ENCODE results near the gene CEP97. TPM values are rescaled to one million over a fixed set of nuclear protein-coding genes. Genes with fewer than 3 reads are reported as not detected.

CEP97 gene, protein sequence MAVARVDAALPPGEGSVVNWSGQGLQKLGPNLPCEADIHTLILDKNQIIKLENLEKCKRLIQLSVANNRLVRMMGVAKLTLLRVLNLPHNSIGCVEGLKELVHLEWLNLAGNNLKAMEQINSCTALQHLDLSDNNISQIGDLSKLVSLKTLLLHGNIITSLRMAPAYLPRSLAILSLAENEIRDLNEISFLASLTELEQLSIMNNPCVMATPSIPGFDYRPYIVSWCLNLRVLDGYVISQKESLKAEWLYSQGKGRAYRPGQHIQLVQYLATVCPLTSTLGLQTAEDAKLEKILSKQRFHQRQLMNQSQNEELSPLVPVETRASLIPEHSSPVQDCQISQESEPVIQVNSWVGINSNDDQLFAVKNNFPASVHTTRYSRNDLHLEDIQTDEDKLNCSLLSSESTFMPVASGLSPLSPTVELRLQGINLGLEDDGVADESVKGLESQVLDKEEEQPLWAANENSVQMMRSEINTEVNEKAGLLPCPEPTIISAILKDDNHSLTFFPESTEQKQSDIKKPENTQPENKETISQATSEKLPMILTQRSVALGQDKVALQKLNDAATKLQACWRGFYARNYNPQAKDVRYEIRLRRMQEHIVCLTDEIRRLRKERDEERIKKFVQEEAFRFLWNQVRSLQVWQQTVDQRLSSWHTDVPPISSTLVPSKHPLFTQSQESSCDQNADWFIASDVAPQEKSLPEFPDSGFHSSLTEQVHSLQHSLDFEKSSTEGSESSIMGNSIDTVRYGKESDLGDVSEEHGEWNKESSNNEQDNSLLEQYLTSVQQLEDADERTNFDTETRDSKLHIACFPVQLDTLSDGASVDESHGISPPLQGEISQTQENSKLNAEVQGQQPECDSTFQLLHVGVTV
- total RNA-seq = 7.3 and 9.4 TPM in 2 replicates

DNA sequence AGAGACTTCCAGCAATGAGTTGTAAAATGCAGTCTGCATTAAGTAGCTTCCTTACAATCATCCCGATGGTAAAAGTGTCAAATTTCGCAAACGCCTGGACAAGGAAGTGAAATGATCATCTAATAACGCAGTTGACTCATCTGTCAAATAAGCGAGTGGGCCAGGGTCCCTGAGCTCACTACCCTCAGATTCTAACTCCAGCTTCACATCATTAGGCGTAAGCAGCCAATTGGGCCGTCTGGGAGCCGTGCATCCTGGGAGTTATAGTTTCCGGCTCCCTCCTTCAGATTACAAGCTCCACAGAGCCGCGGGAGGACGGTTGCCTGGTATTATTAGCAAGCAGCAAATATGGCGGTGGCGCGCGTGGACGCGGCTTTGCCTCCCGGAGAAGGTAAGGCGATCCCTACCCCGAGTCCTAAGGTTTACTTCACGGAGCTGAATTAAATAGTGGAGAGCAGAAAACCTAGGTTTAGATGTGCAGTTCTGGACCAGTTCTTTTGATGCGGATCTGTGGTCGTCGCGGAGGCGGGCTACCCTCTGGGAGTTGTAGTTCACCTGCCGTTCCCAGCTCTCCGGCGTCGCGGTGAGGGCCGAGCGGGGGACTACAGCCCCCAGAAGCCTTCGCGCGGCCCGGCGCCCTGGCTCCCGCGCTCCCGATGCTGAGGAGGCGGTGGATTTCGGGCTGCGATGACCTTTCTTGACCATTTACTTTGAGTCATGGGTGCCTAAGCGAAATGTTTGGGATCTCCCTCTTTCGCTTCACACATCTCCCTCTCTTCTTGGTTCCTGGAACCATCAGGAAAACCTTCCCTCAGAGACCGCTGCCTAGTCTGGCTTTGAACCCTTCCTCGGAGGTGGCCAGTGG, at the start of gene CEP97:
TSS of gene CEP97 (plus strand) at position 286 of the 865 bp plus-strand sequence. CDS start at position 349, 63 bp downstream.

DNA sequence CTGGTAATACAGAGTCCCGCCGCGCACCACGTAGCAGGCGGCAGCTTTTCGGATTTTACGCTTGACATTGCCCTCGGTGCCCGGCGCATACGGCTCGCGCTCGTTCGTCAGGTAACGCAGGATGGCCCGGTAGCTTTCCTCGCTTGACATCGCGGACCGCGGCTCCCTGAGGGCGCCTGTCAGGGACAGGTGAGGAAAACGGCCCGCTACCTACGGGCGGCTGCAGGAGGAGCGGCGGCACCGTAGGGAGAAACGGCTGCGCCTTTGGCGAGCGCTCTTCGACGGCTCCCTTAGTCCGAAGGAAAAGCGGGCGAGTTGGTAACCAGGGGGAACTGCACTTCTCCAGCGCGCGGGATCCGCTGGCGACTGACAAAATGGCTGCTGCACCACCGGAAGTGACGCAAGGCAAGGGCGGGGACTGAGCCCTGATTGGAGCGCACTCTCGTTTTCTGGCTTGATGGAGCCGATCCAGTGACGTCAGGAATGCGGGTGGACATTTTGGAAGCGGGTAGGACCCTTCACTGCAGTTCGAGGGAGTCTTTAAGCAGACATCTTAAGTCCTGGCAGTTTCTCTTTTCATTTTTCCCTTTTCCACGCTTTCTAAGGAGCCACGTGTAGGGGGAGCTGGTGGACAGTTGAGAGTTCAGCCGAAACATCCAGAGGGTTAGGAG, 47.5 kb upstream of the CEP97 start, which contains the start of gene ZBTB11:
TSS of gene ZBTB11 (minus strand) at position 368 of the 671 bp plus-strand sequence. CDS start at position 150, 218 bp downstream.

DNA sequence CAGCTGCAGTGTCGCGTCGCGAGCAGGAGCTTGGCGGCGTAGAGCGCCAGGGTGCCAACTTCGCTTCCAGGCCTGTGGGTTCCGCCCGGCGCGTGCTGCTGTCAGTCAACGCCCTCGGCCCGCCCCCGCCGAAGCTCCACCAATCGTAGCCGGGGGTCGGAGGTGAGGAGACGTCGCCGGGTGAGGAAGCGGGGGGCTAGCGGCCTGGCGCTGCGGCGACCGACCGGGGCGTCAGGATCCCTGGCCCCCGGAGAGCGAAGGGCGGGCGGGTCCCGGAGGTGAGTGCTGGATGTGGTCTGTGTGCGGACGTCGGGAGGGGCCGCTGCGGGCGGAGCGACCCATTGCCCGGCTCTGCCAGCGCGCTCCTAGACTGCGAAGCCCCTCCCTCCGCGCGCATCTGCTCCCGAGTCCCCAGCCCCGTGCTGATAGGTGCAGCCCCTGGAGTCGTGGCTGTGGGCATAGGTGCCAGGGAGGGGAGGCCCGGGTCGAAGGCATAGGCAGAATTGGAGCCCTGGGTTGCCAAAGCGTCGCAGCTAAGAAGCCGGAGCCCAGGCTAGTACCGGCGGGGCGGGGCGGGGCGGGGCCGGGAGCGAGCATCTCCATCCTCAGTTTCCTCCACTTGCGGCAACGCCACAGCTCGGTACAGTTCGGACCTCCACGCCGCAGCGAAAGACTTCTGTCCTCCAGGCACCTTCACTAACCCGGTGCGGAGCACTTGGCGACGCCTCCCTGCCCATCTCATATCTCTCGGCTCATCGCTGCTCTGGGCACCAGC, 54.8 kb downstream of the CEP97 start, which contains the start of gene NXPE3:
TSS of gene NXPE3 (plus strand) at position 165 of the 775 bp plus-strand sequence. CDS start 6,386 bp downstream, outside the sequence.

Other genes starting within 250 kb of the CEP97 start
- gene SENP7, start 211.4 kb upstream of the CEP97 start, total RNA-seq = 7.9 and 10.7 TPM in 2 replicates
- 19.1 and 22.4 TPM in 2 replicates for gene TRMT10C, start 162.7 kb upstream of the CEP97 start, total RNA-seq
- gene PCNP, start 150.4 kb upstream of the CEP97 start, total RNA-seq = 90.3 and 104 TPM in 2 replicates
- 17.2 and 18.6 TPM in 2 replicates for gene ZBTB11, start 47.5 kb upstream of the CEP97 start, total RNA-seq
- 2,795 and 2,899 TPM in 2 replicates for gene RPL24, start 37.9 kb upstream of the CEP97 start, total RNA-seq
- gene NXPE3, start 54.6 kb downstream of the CEP97 start, total RNA-seq = 15.1 and 22.8 TPM in 2 replicates
- 27.2 and 48.4 TPM in 2 replicates for gene NFKBIZ, start 124.9 kb downstream of the CEP97 start, total RNA-seq